ENCODE data around the gene BDNF.

GRCh38 chr11:27696115-27696514 is 4.1 kb downstream of the BDNF start:
- TF ChIP-seq EZH2 (IDR thresholded peaks at IDR 0.05; ENCODE audit: low read depth, unreplicated experiment) (no peak), CTCF (conservative IDR thresholded peaks at IDR 0.05; ENCODE audit: low read depth in 2 of 2) (no peak)

All from GM23338 (cell line).